Superior temporal gyrus (tissue), 1 donor: ENCODE measurements around the gene APC2.
"Not testable (repeated sequence)": the region's sequence is repeated elsewhere in the genome, so short reads cannot be mapped to it uniquely, and the experiment has no call there.

Experiments
- DNase-seq: peaks from one replicate; pipeline ENCODE4 v3.0.0-alpha.2; 2016; ENCODE audit errors: extremely low spot score

Gene APC2

DNA sequence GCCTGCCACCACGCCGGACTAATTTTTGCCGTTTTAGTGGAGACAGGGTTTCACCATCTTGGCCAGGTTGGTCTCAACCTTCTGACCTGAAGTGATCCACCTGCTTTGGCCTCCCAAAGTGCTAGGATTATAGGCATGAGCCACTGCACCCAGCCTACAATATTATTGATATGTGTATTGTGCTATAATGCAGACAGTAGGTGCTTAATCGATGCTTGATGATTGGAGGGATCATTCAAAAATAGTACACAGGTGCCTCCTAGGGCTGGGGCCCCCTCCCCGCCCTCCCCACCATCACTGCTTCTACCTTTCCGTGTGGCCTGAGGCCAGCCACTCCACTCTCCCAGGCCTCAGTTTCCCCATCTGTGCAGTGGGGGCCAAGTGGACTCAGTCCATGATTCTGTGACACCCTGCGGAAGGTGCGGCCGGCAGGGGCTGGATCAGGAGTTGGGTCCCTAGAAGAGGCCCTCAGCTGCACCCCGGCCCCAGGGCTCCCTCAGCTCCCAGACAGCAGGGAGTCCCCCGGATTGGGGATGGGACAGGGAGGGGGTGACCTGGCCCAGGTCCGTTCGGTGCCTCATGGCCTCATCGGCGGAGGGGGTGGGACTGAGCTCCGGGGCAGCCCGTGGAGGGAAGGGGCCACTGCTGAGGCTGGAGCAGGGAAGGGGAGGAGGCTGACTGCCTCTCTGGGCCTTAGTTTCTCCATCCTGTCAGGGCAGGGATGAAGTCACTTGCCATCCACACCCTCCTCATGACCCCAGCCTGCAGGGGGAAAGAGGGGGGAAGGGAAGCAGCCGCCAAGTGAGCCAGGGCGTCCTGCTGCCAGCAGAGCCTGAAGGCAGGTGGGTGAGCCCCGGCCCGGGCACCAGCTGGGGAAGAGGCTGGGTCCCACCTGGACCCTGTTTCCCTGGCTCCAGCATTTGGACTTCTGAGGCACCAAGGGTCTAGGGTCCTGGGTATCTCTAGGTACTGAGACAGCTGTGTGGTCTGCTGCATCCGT is 61.7 kb downstream of the APC2 start:
- DNase-seq, result no peak

DNA sequence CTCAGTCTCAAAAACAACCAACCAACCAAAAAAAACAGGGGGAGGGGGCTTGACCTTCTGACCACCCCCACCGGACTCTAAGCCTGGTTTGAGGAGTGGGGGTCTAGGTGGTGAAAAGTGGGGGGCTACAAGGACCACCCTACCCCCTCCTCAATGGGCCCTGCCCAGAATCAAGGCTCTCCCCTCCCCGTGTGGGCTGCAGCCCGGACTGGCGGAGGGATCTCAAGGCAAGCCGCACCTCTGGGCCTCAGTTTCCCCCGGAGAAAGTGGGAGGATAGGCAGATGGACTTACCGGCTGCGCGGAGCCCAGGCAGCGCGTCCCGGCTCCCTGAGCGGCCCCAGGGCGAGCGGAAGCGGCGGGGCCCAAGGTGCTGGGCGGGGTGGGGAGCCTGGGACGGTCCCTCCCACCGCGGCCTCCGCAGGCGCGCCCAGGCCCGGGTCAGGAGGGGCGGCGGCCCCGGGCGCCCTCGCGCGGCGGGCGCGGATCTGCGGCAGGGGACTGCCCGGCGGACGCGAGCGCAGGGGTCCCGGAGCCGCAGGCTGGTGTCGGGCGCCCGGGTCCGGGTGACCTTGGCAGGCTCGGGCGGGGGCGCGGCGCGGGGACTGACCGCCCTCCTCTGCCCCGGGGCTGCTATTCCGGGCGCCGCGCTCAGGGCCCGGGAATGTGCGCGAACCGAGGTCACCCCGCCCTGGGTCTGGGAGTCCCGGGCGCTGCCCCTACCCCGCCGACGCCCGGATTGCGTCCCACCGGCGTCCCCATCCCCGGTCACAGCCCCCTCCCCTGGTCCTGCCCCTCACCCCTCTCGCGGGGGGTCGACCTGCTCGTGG is 63.0 kb downstream of the APC2 start, which contains the start of gene ADAMTSL5:
TSS of gene ADAMTSL5 (minus strand) at position 349 of the 828 bp plus-strand sequence. CDS start 2,076 bp downstream, outside the sequence.
- no peak for DNase-seq

DNA sequence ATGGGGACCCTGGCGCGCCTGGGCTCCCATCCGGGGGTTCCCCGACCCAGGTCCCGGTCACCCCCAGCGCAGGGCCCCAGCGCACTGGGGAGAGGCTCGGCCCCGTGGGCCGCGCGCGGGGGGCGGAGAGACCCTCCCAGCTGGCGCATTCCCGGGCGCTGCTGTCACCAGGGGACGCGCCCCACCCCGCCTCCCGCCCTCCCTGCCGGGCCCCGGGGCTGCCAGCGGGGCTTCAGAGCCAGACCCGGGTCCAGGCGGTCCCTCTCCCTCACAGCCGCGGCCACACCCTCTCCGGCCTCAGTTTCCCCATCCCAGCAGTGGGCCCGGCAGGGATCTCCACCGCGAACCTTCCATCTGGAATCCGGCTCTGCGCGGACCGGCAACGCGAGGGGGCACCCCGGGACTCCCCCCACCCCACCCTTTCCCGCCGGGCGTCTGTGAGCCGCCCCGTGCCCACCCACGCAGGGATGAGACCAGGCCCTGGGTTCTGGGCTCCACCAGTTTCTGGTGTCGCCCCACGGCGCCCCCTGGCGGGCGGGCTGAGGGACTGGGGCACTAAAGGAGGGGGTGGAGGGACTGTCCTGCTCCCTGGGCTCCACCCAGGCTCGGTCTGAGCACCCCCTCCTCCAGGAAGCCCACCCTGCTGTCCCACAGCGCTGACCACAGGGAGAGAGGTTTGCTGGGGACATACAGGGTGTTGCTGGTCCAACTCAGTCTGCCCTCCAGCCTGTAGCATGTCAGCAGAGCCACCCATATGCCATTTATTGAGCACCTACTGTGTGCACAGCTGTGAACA is 63.8 kb downstream of the APC2 start:
- DNase-seq, result no peak

- no peak for DNase-seq
Observed at GRCh38 chr19:1514295-1514661, 64.4 kb downstream of the APC2 start.

GRCh38 chr19:1514986-1515721 is 65.2 kb downstream of the APC2 start:
- no peak for DNase-seq

DNA sequence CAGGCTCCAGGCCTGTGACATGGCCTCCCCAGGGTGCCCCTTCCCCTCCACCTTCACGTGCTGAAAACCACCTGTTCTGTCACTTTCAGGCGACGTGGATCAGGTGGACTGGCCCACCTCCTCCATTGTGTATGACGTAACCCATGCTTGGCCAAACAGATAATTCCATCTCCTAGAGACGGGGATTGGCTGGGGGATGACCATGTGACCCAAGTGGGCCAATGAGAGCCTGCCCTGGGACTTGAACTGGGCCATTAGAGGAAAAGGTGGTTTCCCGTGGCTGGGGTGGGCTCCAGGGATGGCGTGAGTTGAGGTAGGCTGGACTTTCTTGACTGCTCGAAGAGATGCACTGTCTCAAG is 66.5 kb downstream of the APC2 start:
- no peak for DNase-seq

GRCh38 chr19:1518471-1518870 is 68.5 kb downstream of the APC2 start:
- DNase-seq, result no peak

- DNase-seq, result not testable (repeated sequence)
Observed at GRCh38 chr19:1519802-1520201, 69.9 kb downstream of the APC2 start.

GRCh38 chr19:1520203-1520780 is 70.4 kb downstream of the APC2 start:
- DNase-seq, result no peak

- DNase-seq, result peak; percentile 33
Observed at GRCh38 chr19:1521636-1522035, 71.7 kb downstream of the APC2 start.

DNA sequence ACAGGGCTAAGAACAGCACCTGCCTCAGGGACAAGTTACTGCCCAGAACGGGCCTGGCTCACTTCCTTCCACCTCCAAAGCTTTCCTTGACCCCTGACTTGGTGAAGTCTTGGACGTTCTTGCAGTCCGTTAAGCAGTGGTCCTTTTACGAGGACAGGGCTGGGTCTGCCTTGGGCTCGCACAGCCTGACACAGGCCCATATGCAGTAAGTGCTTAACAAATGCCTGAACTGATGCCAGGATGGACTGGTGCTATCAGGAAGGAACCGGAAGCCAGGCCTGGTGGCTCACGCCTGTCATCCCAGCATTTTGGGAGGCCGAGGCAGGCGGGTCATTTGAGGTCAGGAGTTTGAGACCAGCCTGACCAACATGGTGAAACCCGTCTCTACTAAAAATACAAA is 72.1 kb downstream of the APC2 start:
- peak; percentile 7 for DNase-seq

DNA sequence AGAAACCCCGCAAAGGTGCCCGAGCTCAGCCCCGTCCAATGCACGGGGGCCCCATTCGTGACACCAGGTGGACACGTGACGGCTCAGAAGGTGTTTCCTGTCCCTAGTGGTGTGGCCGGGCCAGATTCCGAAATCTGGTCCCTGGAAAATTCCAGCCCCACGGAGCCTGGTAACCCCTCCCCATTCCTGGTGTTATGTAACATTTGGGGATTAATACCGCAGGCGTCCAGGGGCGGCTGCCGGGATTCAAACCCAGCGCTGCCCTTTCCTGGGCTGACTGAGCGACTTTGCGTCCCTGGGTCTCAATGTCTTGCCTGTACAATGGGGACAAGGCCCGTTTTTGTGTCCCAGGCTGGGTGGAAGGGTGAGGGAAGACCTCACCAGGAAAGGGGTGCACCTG is 72.9 kb downstream of the APC2 start:
- no peak for DNase-seq
